Heart right ventricle (tissue), 16 donors: ENCODE measurements around the gene FOXK2. TPM values are rescaled to one million over a fixed set of nuclear protein-coding genes. Genes with fewer than 3 reads are reported as not detected.

Source experiments
- ATAC-seq, 8 donors: fragments of 200-7000 bp; cut with Tn5 transposase; one replicate each; pipeline ENCODE4 v1.9.1; 2020; ENCODE audit warnings: mild to moderate bottlenecking in 8 of 8, moderate library complexity in 8 of 8, moderate number of reproducible peaks in 1 of 8
- DNase-seq, 2 donors: peaks; one replicate each; pipeline ENCODE4 v3.0.0-alpha.2; 2020
- H3K27ac ChIP-seq, 10 donors: fragments of 200-600 bp; sonication (generic) in 2 of 10; one replicate each; pipeline versions ENCODE4 v1.5.0 to v1.8.0; 2020 to 2022; ENCODE audit warnings: mild to moderate bottlenecking in 3 of 10
- H3K27me3 ChIP-seq, 7 donors: fragments of 200-600 bp; one replicate each; pipeline ENCODE4 v1.8.0; 2021 to 2022; ENCODE audit warnings: mild to moderate bottlenecking in 2 of 7
- H3K36me3 ChIP-seq, 9 donors: fragments of 200-600 bp; sonication (generic) in 1 of 9; one replicate each; pipeline versions ENCODE4 v1.5.0 to v1.8.0; 2020 to 2022; ENCODE audit warnings: mild to moderate bottlenecking in 2 of 9
- H3K4me1 ChIP-seq, 9 donors: fragments of 200-600 bp; sonication (generic) in 1 of 9; one replicate each; pipeline versions ENCODE4 v1.5.0 to v1.8.0; 2020 to 2022; ENCODE audit warnings: mild to moderate bottlenecking in 4 of 9
- H3K4me3 ChIP-seq, 10 donors: fragments of 200-600 bp; sonication (generic) in 2 of 10; one replicate each; pipeline versions ENCODE4 v1.5.0 to v1.8.0; 2020 to 2022; ENCODE audit warnings: mild to moderate bottlenecking in 7 of 10, moderate library complexity in 2 of 10
- H3K9me3 ChIP-seq, 11 donors: fragments of 200-600 bp in 10 of 11; sonication (generic) in 2 of 11; one replicate each; pipeline versions ENCODE4 v1.5.0 to v1.8.0; 2013 to 2022; ENCODE audit warnings: mild to moderate bottlenecking in 2 of 11, control low read depth in 1 of 11, moderate library complexity in 1 of 11
- WGBS, 2 donors: extraction: QIAGEN DNeasy Blood & Tissue Kit; methylation state at CpG; one replicate each; pipeline ENCODE4 v1.1.7; 2013; ENCODE audit warnings: inconsistent platforms in 1 of 2; 5-methylcytosine and 5-hydroxymethylcytosine counted together
- intact Hi-C, 10 donors: fragments of 100-400 bp; cut with DNase I; formaldehyde crosslinking; loops; one replicate each; pipeline versions ENCODE4 v1.11.1 to v1.14.2; 2022
- polyA plus RNA-seq, 2 donors: library from polyadenylated mRNA; stranded (reverse); fragments of 200-250 nt; gene quantifications; one replicate each; pipeline ENCODE4 v1.2.3, GENCODE V29; 2013
- total RNA-seq, 10 donors: library from RNA; stranded (reverse); fragmentation: NEBNext Ultra II Directional in 3 of 10; extraction: Animal tissue kit (Norgen Biotek cat#: 25700) in 3 of 10; gene quantifications; one replicate each; pipeline versions ENCODE4 v1.2.1 to v1.2.4, GENCODE V29; 2021 to 2023
- TF ChIP-seq, protein P1 (sequence below), 9 donors: fragments of 200-600 bp; sonication (generic) in 2 of 9; IDR thresholded peaks; one replicate each; pipeline versions ENCODE4 v1.5.0 to v1.8.0; 2021 to 2022; ENCODE audit warnings: antibody characterized with exemption in 9 of 9, mild to moderate bottlenecking in 5 of 9, moderate library complexity in 1 of 9
- donor health status: Arrhythmogenic right ventricular cardiomyopathy.
- donor health status: ischemic (EF 13 %, LVEDD 7.1; RV severe dilation, severe dysfunction).
- donor health status: healthy with polysubstance abuse.
- donor health status: DM: no; HTN: yes; CAD: no.
- donor health status: DM: no; HTN: no; CAD: no.
- donor health status: ischemic (EF 25% LVEDD 6.9; RV normal size, moderate dysfunction).
- donor health status: ischemic (EF 25% LVEDD 5.7; RV mildly dilated, moderate dysfunction).
- donor health status: healthy.
- donor health status: DM: yes; HTN: yes; CAD: no.
- donor health status: Ischemic cardiomyopathy.
- donor health status: ischemic (EF 35%, LVEDD 5.7; RV mildly dilated, moderate dysfunction).
- donor health status: nonischemic (EF 11% LVEDD 7.7; RV severe dilation, severe dysfunction).
- donor health status: DM: yes; HTN: yes; CAD: no.
- donor health status: PGD.
- donor health status: ischemic (EF 29% LVEDD 5.4; RV normal size, mild dysfunction).
- donor health status: nonischemic (EF 23%, LVEDD 6.1; RV moderate dilation, normal function).

FOXK2 gene
- total and polyA plus RNA-seq, 12 donors = 16.5 to 66.6 (median 30.6) TPM

DNA sequence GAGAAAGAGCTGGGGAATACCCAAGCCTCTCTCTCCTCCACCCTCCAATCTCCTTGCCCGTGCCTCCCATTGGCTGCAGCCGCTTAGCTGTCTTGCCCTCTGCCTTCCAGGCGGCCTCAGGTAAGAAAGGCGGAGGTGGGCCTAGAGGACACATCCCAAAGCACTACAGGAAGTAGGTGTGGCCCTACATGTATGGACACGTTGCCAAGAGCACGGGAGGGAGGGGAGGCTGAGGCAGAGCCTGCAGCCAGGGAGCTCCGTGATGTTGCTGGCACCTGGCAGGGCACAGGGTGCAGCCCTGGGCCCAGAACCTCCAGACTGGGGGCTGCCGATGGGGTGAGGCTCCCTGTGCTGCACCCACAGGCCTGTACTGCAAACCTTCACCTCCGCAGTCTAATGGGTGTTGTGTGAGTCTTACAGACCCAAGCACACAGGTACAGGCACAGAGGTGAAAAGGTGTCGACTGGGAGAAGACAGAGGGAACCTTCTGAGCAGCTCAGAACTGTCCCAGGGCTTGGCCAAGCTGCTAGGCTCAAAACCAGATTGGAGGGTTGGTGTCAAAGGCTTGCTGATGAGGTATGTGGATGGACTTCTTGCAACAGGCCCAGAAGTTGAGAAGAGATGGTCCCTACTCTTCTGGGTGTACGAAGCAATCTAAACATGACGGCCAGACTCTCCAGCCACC, 23.5 kb upstream of the FOXK2 start:
- peaks cover 6 to 30% (median 15%) of the 10 kb centered on the region in 9 donors for H3K4me1 ChIP-seq
- 68 to 76% methylated on average over 12 of the region's 12 CpGs for WGBS, 2 donors
- ATAC-seq = no peak
- TF ChIP-seq, protein P1, sequence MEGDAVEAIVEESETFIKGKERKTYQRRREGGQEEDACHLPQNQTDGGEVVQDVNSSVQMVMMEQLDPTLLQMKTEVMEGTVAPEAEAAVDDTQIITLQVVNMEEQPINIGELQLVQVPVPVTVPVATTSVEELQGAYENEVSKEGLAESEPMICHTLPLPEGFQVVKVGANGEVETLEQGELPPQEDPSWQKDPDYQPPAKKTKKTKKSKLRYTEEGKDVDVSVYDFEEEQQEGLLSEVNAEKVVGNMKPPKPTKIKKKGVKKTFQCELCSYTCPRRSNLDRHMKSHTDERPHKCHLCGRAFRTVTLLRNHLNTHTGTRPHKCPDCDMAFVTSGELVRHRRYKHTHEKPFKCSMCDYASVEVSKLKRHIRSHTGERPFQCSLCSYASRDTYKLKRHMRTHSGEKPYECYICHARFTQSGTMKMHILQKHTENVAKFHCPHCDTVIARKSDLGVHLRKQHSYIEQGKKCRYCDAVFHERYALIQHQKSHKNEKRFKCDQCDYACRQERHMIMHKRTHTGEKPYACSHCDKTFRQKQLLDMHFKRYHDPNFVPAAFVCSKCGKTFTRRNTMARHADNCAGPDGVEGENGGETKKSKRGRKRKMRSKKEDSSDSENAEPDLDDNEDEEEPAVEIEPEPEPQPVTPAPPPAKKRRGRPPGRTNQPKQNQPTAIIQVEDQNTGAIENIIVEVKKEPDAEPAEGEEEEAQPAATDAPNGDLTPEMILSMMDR (IDR thresholded peaks at IDR 0.05) = no peak
- H3K27me3 ChIP-seq = no peaks in the 10 kb centered on the region
- H3K4me3 ChIP-seq = peak overlapping the region in 2 of 10 donors; percentile 62 to 75
- no peak for DNase-seq
- H3K36me3 ChIP-seq = no peaks in the 10 kb centered on the region
- intact Hi-C loops = loop anchor here in 6 of 10 donors (5.0 to 10.0 kb wide), 6 partner anchors 39 to 144 kb away; partner anchors contain the start of genes NARF (in 1 of the 6) and TEX19 (in 1 of the 6)
- no peaks in the 10 kb centered on the region for H3K9me3 ChIP-seq
- peak overlapping the region in 4 of 10 donors; percentile 74 to 84 (median 82) for H3K27ac ChIP-seq

DNA sequence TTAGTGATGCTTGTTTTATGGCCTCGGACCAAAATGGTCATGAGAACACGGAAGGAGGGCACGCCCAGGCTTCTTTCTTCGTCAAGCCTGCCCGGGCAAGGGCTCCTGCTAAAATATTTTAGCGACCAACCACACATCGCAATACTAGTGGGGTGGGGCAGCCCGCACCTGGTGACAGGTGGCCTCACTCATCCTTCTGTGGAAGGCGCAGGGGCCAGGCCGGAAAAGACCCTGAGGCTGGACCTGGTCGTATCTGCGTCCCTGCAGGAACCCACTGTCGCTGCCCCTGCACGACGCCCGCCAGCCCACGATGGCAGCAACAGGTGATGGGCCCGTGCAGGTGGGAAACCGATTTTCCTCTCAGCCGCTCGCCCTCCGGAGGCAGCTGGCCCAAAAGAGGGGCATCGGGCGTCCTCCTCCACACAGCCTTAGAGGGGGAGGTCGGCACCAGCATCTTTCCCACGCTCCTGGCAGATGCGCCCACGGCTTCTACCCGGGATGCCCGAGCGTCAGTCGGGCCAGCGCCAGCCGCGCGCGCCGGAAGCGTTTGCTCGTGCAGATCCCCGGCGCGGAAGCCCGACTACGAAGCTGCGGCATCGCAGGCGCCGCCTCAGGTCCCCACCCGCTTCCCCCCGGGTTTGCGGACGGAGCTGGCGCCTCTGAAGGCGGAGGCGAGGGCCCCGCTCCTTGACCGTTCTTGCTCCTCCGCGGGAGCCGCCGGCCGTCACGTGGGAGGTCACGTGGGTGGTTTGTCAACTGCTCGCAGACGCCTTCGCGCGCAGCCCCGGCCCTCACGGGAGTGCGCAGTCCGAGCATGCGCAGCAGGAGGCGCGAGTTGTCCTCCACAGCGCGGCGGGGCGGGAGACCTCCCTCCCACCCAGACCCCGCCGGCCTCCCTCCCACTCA, 22.8 kb upstream of the FOXK2 start:
- Histone ChIP-seq H3K4me1 (peaks cover 6 to 30% (median 15%) of the 10 kb centered on the region in 9 donors), H3K27me3 (no peaks in the 10 kb centered on the region), H3K27ac (peak overlapping the region; percentile 74 to 89 (median 82)), H3K4me3 (peak overlapping the region; percentile 44 to 84 (median 68)), H3K9me3 (no peaks in the 10 kb centered on the region), H3K36me3 (no peaks in the 10 kb centered on the region)
- intact Hi-C loops = loop anchor here in 6 of 10 donors (1.0 to 10.0 kb wide), 7 partner anchors 23 to 144 kb away; partner anchors contain the start of genes FOXK2 (in 1 of the 6), NARF (in 1 of the 6) and TEX19 (in 1 of the 6)
- TF ChIP-seq, protein P1 (IDR thresholded peaks at IDR 0.05) = peak in 1 of 9 donors; percentile 18
- ATAC-seq (peak; percentile 81 to 94 (median 90)), DNase-seq (peak; percentile 96 to 97)
- WGBS, 2 donors = 9 to 10% methylated on average over 76 to 83 of the region's 83 CpGs

DNA sequence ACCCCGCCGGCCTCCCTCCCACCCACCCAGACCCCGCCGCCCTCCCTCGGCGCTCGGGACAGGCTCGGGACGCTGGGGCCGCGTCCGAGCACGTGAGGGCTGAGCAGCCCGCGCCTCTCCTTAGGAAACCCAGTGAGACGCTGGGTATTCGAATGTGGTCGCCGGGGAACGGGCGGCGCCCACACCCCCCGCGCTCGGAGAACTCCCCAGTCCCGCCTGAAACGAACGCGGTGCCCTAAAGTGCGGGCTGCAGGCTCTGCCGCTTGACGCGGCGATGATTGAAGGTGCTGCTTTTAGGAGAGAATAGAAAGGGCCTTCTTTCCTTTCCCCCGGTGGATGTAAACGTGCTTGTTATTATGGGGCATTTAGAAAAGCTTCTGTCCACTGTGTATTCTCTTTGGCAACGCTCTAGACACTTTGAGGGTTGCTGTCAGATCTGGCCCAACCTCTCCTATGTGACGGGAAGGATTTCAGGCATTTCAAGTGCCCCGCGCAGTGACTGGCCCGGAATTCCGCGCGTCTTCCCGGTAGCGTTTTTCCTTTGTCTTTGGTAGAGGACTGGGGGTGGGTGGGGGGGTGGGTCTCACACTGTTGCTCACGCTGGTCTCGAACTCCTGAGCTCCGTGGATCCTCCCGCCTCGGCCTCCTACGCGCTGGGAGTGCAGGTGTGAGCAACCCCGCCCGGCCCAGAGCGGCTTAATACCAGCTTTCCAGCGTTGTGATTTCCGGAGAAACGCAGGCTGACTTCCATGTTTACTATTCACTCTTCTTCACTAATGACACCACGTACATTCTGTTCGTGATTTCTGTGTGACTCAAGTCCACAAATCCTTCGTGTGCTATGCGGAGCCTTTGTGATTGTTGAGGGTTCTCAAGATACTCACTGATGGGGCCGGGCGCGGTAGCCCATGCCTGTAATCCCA, 21.8 kb upstream of the FOXK2 start:
- Histone ChIP-seq H3K4me1 (peaks cover 6 to 30% (median 15%) of the 10 kb centered on the region in 9 donors), H3K27me3 (no peaks in the 10 kb centered on the region), H3K9me3 (no peaks in the 10 kb centered on the region), H3K36me3 (no peaks in the 10 kb centered on the region), H3K4me3 (peak overlapping the region; percentile 44 to 84 (median 68)), H3K27ac (peak overlapping the region; percentile 74 to 89 (median 82))
- TF ChIP-seq, protein P1 (IDR thresholded peaks at IDR 0.05) = no peak
- DNase-seq (peak in 1 of 2 donors; percentile 36), ATAC-seq (peak; percentile 39 to 55 (median 44))
- intact Hi-C loops = loop anchor here in 6 of 10 donors (1.0 to 10.0 kb wide), 7 partner anchors 22 to 145 kb away; partner anchors contain the start of genes FOXK2 (in 1 of the 6), NARF (in 1 of the 6) and TEX19 (in 1 of the 6)
- 7 to 8% methylated on average over 62 to 66 of the region's 66 CpGs for WGBS, 2 donors
